ENCODE data around the gene MORC3.
"Not testable (repeated sequence)": the region's sequence is repeated elsewhere in the genome, so short reads cannot be mapped to it uniquely, and the experiment has no call there.

The MORC3 gene

DNA sequence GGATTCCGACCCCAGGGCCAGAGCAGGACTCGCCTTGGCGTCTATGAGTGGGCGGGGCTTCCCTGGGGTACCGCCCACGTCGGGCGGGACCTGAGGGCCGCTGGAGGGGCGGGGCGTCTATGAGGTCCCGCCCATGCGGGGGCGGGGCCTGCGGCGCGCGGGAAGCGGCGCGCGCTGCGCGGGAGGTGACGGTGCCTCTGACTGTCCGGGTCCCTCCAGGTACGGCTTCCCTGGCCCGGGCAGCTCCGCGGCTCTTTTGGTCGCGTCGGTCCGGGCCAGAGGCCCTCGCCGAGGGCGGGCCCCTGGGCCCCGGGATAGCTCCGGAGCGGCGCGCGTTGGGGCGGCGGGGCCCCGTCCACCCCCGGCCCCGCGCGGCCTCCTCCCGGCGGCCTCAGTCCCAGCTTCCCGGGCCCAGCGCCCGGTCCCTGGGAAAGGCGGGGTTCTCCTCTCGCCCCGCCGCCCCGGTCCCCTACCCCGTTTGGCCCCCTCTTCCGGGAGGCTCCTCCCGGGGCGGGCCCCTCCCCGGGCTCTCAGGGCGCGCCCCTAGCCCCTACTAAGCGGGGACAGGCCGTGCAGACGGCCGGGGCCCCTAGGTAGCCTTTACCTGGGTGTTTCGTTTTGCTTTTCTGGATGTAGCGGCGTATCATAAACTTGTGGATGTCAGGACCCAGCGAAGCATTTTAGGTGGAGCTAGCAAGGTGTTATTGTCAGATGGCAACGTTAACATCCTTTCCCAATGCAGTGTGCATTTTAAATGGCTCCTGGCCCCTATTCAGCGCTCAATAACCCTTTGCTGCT is 65.4 kb downstream of the MORC3 start, which contains the start of gene CHAF1B:
CHAF1B (plus strand) TSS at position 160 of the 798 bp plus-strand sequence. CDS start 745 bp downstream, outside the sequence.
- peak within 1 kb of the TSS; percentile 86 for H3K4me3 ChIP-seq (ENCODE audit: low read depth, low read length)
- TF ChIP-seq CTCF (IDR thresholded peaks at IDR 0.05; ENCODE audit: low read depth, low read length, missing control alignments), result no peak
- DNase-seq (ENCODE audit: low read depth), result no peak

DNA sequence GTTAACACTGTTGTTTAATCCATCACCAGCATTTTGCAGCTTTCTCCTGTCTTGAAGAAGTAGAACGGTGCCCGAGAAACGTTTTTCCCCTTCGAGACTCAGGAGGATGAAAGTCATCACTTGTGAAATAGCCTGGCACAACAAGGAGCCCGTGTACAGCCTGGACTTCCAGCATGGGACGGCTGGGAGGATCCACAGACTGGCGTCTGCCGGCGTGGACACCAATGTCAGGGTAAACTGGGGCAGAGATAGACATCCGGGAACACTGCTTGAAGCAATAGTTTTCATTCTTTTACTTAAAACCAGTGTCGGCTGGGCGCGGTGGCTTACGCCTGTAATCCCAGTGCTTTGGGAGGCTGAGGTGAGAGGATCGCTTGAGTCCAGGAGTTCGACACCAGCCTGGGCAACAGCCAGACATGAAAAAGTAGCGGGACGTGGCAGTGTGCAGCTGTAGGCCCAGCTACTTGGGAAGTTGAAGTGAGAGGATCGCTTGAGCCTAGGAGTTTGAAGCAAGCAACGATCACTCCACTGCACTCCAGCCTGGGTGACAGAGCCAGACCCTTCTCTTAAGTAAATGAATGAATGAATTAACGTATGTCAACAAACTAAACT is 66.1 kb downstream of the MORC3 start:
- H3K4me3 ChIP-seq (ENCODE audit: low read depth, low read length), result peak overlapping the region; percentile 86
- TF ChIP-seq CTCF (IDR thresholded peaks at IDR 0.05; ENCODE audit: low read depth, low read length, missing control alignments), result no peak
- DNase-seq (ENCODE audit: low read depth), result no peak

DNA sequence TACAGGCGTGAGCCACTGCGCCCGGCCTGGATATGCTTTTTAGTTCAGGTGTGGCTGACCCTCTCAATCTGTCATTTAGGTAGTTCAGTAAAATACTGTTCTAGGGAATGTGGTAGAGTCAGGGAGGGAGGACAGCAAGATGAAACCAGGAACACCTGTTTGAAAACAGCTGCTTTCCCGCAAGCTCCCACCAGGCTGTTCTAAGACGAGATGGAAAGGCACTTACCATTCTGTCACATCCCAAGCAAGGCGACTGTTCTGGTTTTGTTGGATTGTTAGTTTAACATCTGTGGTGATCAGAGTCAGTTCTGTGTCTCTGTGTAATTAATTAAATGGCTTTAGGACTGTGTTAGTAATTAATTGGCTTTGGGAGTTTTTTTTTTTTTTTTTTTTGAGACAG is 68.1 kb downstream of the MORC3 start:
- DNase-seq (ENCODE audit: low read depth), result no peak
- no peak overlapping the region for H3K4me3 ChIP-seq (ENCODE audit: low read depth, low read length)
- no peak for TF ChIP-seq CTCF (IDR thresholded peaks at IDR 0.05; ENCODE audit: low read depth, low read length, missing control alignments)

GRCh38 chr21:36388835-36389234 is 68.8 kb downstream of the MORC3 start:
- H3K4me3 ChIP-seq (ENCODE audit: low read depth, low read length), result no peak overlapping the region
- no peak for DNase-seq (ENCODE audit: low read depth)
- peak; percentile 40 for TF ChIP-seq CTCF (IDR thresholded peaks at IDR 0.05; ENCODE audit: low read depth, low read length, missing control alignments)

GRCh38 chr21:36391649-36392048 is 71.7 kb downstream of the MORC3 start:
- not testable (repeated sequence) for DNase-seq (ENCODE audit: low read depth); H3K4me3 ChIP-seq (ENCODE audit: low read depth, low read length)

GRCh38 chr21:36395353-36396111 is 75.5 kb downstream of the MORC3 start:
- H3K4me3 ChIP-seq (ENCODE audit: low read depth, low read length), result no peak overlapping the region
- DNase-seq (ENCODE audit: low read depth), result no peak
- TF ChIP-seq CTCF (IDR thresholded peaks at IDR 0.05; ENCODE audit: low read depth, low read length, missing control alignments), result no peak

DNA sequence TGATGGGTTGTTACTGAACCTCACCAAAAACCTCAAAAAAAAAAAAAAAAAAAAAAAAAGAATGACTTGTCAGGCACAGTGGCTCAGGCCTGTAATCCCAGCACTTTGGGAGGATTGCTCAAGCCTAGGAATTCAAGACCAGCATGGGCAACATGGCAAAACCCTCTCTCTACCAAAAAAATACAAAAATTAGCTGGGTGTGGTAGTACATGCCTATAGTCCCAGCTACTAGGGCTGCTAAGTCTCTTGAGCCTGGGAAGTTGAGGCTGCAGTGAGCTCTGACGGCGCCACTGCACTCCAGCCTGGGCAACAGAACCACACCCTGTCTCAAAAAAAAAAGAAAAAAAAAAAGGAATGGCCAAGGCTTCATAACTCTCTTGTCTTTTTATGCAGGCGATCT is 76.3 kb downstream of the MORC3 start:
- no peak for TF ChIP-seq CTCF (IDR thresholded peaks at IDR 0.05; ENCODE audit: low read depth, low read length, missing control alignments)
- no peak overlapping the region for H3K4me3 ChIP-seq (ENCODE audit: low read depth, low read length)
- DNase-seq (ENCODE audit: low read depth), result no peak

All from GM12864 (cell line).